AG08395 (cell line): ENCODE results near the gene PUS3.

ENCODE experiments used
- DNase-seq: peaks from one replicate; pipeline ENCODE4 v3.0.0; 2012; ENCODE audit warnings: mixed read lengths, low spot score

Gene PUS3

GRCh38 chr11:125941619-125942611, 38.9 kb upstream of the PUS3 start:
- DNase-seq, result peak; percentile 62

GRCh38 chr11:125941267-125941618, 38.2 kb upstream of the PUS3 start:
- no peak for DNase-seq

GRCh38 chr11:125940145-125940544, 37.1 kb upstream of the PUS3 start:
- no peak for DNase-seq

- no peak for DNase-seq
These were observed 36.1 kb upstream of the PUS3 start for GRCh38 chr11:125939081-125939521.

- DNase-seq, result no peak
These were observed 35.4 kb upstream of the PUS3 start for GRCh38 chr11:125938418-125938817.

- DNase-seq, result peak; percentile 27
These were observed 32.7 kb upstream of the PUS3 start for GRCh38 chr11:125935618-125936199.

- no peak for DNase-seq
These were observed 32.0 kb upstream of the PUS3 start for GRCh38 chr11:125935056-125935455.

- DNase-seq, result no peak
These were observed 31.5 kb upstream of the PUS3 start for GRCh38 chr11:125934473-125934872.

- DNase-seq, result no peak
These were observed 30.2 kb upstream of the PUS3 start for GRCh38 chr11:125933030-125933813.

GRCh38 chr11:125932301-125932700, 29.3 kb upstream of the PUS3 start:
- DNase-seq, result no peak

- DNase-seq, result no peak
These were observed 28.7 kb upstream of the PUS3 start for GRCh38 chr11:125931668-125932067.

GRCh38 chr11:125931116-125931515, 28.1 kb upstream of the PUS3 start:
- no peak for DNase-seq

GRCh38 chr11:125930076-125930450, 27.1 kb upstream of the PUS3 start:
- no peak for DNase-seq

- DNase-seq, result no peak
These were observed 26.6 kb upstream of the PUS3 start for GRCh38 chr11:125929445-125930075.

GRCh38 chr11:125926682-125927081, 23.7 kb upstream of the PUS3 start:
- DNase-seq, result no peak

GRCh38 chr11:125925804-125926203, 22.8 kb upstream of the PUS3 start:
- no peak for DNase-seq

- no peak for DNase-seq
These were observed 22.3 kb upstream of the PUS3 start for GRCh38 chr11:125925247-125925740.

- no peak for DNase-seq
These were observed 21.5 kb upstream of the PUS3 start for GRCh38 chr11:125924384-125925007.

- no peak for DNase-seq
These were observed 20.6 kb upstream of the PUS3 start for GRCh38 chr11:125923633-125924032.

GRCh38 chr11:125923012-125923579, 20.1 kb upstream of the PUS3 start:
- DNase-seq, result peak; percentile 78

- DNase-seq, result no peak
These were observed 19.1 kb upstream of the PUS3 start for GRCh38 chr11:125922156-125922555.
